GM15510 (cell line): ENCODE data around the gene HMSD.

Experiments
- POLR2A ChIP-seq: IDR thresholded peaks from 3 replicates; pipeline ENCODE4 v1.6.1; 2011; ENCODE audit warnings: borderline replicate concordance; ENCODE audit not compliant: insufficient read length; ENCODE audit errors: extremely low read depth

Gene HMSD

GRCh38 chr18:63999871-64000270, 50.8 kb downstream of the HMSD start:
- TF ChIP-seq POLR2A: no peak

- TF ChIP-seq POLR2A: no peak
These were observed 53.5 kb downstream of the HMSD start for GRCh38 chr18:64002581-64002980.

GRCh38 chr18:64009305-64009704, 60.2 kb downstream of the HMSD start:
- no peak for TF ChIP-seq POLR2A
